Measurements from ENCODE around the gene EPHB1. TPM values are rescaled to one million over a fixed set of nuclear protein-coding genes. Genes with fewer than 3 reads are reported as not detected.
A peak's percentile ranks its signal among the peaks of the same experiment; 100 is the strongest.

EPHB1 gene
- total and polyA plus RNA-seq, 2 donors (not counting 3 experiments of a cell fraction or from before 2014, with no cell fraction given), result 1.3 to 5.2 TPM

DNA sequence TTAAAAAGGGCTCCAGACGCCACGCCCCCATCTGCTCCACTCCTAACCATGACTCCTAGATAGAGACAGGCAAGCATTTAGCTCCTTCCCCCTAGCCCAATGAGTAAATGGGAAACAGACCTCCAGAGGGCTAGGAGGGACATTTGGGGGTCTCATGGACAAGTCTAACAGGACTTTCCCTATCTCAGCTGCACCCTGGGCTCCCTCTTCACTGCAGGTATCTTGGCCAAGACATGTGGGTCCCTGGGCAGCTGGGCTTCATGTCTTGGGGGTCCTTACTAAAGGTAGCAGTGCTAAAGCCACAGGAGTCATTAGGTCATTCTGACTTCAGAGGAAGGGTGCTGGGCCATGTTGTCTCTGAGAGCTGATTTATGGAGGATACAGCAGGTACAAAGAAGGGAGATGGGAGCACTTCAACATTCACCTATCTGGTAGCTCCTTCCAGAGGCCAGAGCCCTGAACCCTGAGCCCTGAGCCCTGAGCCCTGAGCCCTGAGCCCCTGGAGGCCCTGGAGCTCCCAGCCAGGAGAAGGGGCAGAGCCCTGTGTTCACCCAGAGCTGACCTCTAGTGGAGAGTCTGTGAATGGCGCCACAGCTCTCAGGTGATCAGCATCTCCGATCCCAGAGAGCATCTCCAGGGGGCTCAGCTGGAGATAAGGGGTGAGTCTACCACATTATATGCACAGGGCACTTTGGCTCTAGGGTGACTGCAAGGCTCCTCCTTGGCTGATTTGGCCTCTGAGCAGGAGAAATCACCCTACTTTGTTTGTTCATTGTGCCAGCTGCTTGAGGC, 40.1 kb upstream of the EPHB1 start:
- no peak overlapping the region for H3K27ac ChIP-seq (ENCODE audit: insufficient read depth, low read depth, low read length)
- H3K9ac ChIP-seq (replicated peaks; ENCODE audit: extremely low read depth, insufficient read depth, low read length), result no peak overlapping the region
- H3K4me2 ChIP-seq (ENCODE audit: insufficient read depth, low read length), result no peak overlapping the region
- POLR2A ChIA-PET, result no interaction called here
- intact Hi-C loops (cut with micrococcal nuclease) (loop anchor here (1.0 kb wide), 1 partner anchor 154 kb away; no protein-coding TSS in a partner anchor), dilution Hi-C loops (cut with MboI; ENCODE audit: extremely low pct_ligation_motif_present, low sequenced_read_pairs) (no loop called here)
- no TSS peak for BruUV-seq (replicated peaks)
- CTCF ChIA-PET, result interaction anchor here (0.6 to 5.4 kb wide), 22 partner anchors 9 to 1287 kb away, joined by 3 to 102 read pairs (median 3); partner anchors contain the start of gene EPHB1
- H3K79me2 ChIP-seq (ENCODE audit: control insufficient read depth, insufficient read depth, low read length), result no peaks in the 10 kb centered on the region
- H4K20me1 ChIP-seq (replicated peaks; ENCODE audit: control insufficient read depth, extremely low read depth, insufficient read depth, low read length), result no peaks in the 10 kb centered on the region
- no peaks in the 10 kb centered on the region for H3K9me1 ChIP-seq (replicated peaks; ENCODE audit: control insufficient read depth, extremely low read depth, insufficient read depth, low read length)
- H2AFZ ChIP-seq (ENCODE audit: low read depth, low read length), result no peak overlapping the region
- TF ChIP-seq, protein P1, sequence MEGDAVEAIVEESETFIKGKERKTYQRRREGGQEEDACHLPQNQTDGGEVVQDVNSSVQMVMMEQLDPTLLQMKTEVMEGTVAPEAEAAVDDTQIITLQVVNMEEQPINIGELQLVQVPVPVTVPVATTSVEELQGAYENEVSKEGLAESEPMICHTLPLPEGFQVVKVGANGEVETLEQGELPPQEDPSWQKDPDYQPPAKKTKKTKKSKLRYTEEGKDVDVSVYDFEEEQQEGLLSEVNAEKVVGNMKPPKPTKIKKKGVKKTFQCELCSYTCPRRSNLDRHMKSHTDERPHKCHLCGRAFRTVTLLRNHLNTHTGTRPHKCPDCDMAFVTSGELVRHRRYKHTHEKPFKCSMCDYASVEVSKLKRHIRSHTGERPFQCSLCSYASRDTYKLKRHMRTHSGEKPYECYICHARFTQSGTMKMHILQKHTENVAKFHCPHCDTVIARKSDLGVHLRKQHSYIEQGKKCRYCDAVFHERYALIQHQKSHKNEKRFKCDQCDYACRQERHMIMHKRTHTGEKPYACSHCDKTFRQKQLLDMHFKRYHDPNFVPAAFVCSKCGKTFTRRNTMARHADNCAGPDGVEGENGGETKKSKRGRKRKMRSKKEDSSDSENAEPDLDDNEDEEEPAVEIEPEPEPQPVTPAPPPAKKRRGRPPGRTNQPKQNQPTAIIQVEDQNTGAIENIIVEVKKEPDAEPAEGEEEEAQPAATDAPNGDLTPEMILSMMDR (IDR thresholded peaks at IDR 0.05; ENCODE audit: extremely low read depth in 1 of 2, insufficient read depth in 1 of 2, low read depth in 1 of 2, low read length in 2 of 2), result peak; percentile 54 to 83
- TF ChIP-seq MYC (IDR thresholded peaks at IDR 0.05; ENCODE audit: low read depth, low read length), result no peak
- no peaks in the 10 kb centered on the region for H3K36me3 ChIP-seq (ENCODE audit: control insufficient read depth in 2 of 2, extremely low read depth in 1 of 2, insufficient read depth in 2 of 2, low read length in 2 of 2)
- peak; percentile 24 for DNase-seq (ENCODE audit: low read depth, low spot score)
- H3K27me3 ChIP-seq (ENCODE audit: control insufficient read depth in 2 of 2, insufficient read depth in 2 of 2, low read length in 2 of 2), result no peaks in the 10 kb centered on the region
- FAIRE-seq, result peak; percentile 57
- no peaks in the 10 kb centered on the region for H3K4me1 ChIP-seq (ENCODE audit: control insufficient read depth, extremely low read depth, insufficient read depth, low read length)
- no peaks in the 10 kb centered on the region for H3K9me3 ChIP-seq (replicated peaks; ENCODE audit: control insufficient read depth, insufficient read depth, low read length)
- no peak overlapping the region for H3K4me3 ChIP-seq (replicated peaks in 1 of 3; ENCODE audit: insufficient read depth in 1 of 3, low read depth in 1 of 3, low read length in 3 of 3)

DNA sequence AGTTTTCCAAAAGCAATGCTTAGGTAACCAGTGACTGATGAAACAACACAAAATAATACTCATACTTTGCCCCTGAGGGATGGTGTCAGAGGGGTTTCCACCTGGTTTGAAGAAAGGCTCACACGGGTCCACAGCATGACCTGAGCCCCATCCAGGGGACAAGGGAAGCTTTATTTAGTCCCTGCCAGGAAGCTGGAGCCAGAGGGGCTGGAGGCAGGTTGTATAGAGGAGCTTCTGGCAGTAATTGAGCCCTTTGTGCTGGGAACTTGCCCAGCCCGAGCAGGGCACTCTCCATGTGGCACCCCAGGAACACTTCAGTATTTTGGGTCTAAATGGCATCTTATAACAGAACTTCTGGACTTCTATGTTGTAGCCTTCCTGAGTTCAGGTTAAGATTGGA, 39.2 kb upstream of the EPHB1 start:
- H3K27me3 ChIP-seq (ENCODE audit: control insufficient read depth in 2 of 2, insufficient read depth in 2 of 2, low read length in 2 of 2), result no peaks in the 10 kb centered on the region
- no peak overlapping the region for H3K4me3 ChIP-seq (replicated peaks in 1 of 3; ENCODE audit: insufficient read depth in 1 of 3, low read depth in 1 of 3, low read length in 3 of 3)
- dilution Hi-C loops (cut with MboI; ENCODE audit: extremely low pct_ligation_motif_present, low sequenced_read_pairs), result no loop called here
- no peaks in the 10 kb centered on the region for H3K9me3 ChIP-seq (replicated peaks; ENCODE audit: control insufficient read depth, insufficient read depth, low read length)
- TF ChIP-seq POLR2AphosphoS5 (IDR thresholded peaks at IDR 0.05; ENCODE audit: insufficient read depth, low read depth, low read length) (no peak), FOS (IDR thresholded peaks at IDR 0.05; ENCODE audit: borderline replicate concordance, insufficient read depth, low read length) (no peak), MYC (IDR thresholded peaks at IDR 0.05; ENCODE audit: low read depth, low read length) (no peak), JUN (IDR thresholded peaks at IDR 0.05; ENCODE audit: borderline replicate concordance, insufficient read depth, insufficient read length, low read depth) (no peak), POLR2A (IDR thresholded peaks at IDR 0.05; ENCODE audit: low read depth, low read length) (no peak), GATA2 (IDR thresholded peaks at IDR 0.05; ENCODE audit: insufficient read depth, insufficient read length, low read depth, low read length) (no peak), EZH2 (IDR thresholded peaks at IDR 0.05; ENCODE audit: borderline replicate concordance, low read depth, low read length, severe bottlenecking) (no peak)
- TF ChIP-seq, protein P2, sequence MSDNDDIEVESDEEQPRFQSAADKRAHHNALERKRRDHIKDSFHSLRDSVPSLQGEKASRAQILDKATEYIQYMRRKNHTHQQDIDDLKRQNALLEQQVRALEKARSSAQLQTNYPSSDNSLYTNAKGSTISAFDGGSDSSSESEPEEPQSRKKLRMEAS (IDR thresholded peaks at IDR 0.05; ENCODE audit: insufficient read depth, insufficient read length), result no peak
- TF ChIP-seq, protein P1 (IDR thresholded peaks at IDR 0.05; ENCODE audit: extremely low read depth in 1 of 2, insufficient read depth in 1 of 2, low read depth in 1 of 2, low read length in 2 of 2), result no peak
- no peaks in the 10 kb centered on the region for H3K9me1 ChIP-seq (replicated peaks; ENCODE audit: control insufficient read depth, extremely low read depth, insufficient read depth, low read length)
- ChIA-PET POLR2A (no interaction called here), CTCF (interaction anchor here (1.0 to 5.4 kb wide), 12 partner anchors 17 to 154 kb away, joined by 3 to 102 read pairs (median 4); partner anchors contain the start of gene EPHB1)
- H2AFZ ChIP-seq (ENCODE audit: low read depth, low read length), result no peak overlapping the region
- no TSS peak for BruUV-seq (replicated peaks)
- FAIRE-seq (no peak), DNase-seq (ENCODE audit: low read depth, low spot score) (no peak)
- no peak overlapping the region for H3K27ac ChIP-seq (ENCODE audit: insufficient read depth, low read depth, low read length)
- H3K9ac ChIP-seq (replicated peaks; ENCODE audit: extremely low read depth, insufficient read depth, low read length), result no peak overlapping the region
- H3K4me1 ChIP-seq (ENCODE audit: control insufficient read depth, extremely low read depth, insufficient read depth, low read length), result no peaks in the 10 kb centered on the region
- intact Hi-C loops (cut with micrococcal nuclease), result loop anchor here (1.0 kb wide), 1 partner anchor 155 kb away; no protein-coding TSS in a partner anchor
- no peaks in the 10 kb centered on the region for H3K36me3 ChIP-seq (ENCODE audit: control insufficient read depth in 2 of 2, extremely low read depth in 1 of 2, insufficient read depth in 2 of 2, low read length in 2 of 2)
- no peaks in the 10 kb centered on the region for H4K20me1 ChIP-seq (replicated peaks; ENCODE audit: control insufficient read depth, extremely low read depth, insufficient read depth, low read length)
- no peaks in the 10 kb centered on the region for H3K79me2 ChIP-seq (ENCODE audit: control insufficient read depth, insufficient read depth, low read length)
- H3K4me2 ChIP-seq (ENCODE audit: insufficient read depth, low read length), result no peak overlapping the region
